Neural cell (in vitro differentiated cells): Measurements from ENCODE around the gene VMP1. TPM values are rescaled to one million over a fixed set of nuclear protein-coding genes. Genes with fewer than 3 reads are reported as not detected.

Experiments used
- H2AFZ ChIP-seq: fragments of 200-600, 300-800 bp; sonication (generic), shearing (Covaris generic); 2 replicates; pipeline ENCODE4 v1.6.0; 2014; ENCODE audit warnings: low read depth, mild to moderate bottlenecking, antibody characterized with exemption, low read length, moderate library complexity
- H3F3A ChIP-seq: fragments of 200-600 bp; shearing (Covaris generic); 2 replicates; pipeline ENCODE4 v1.6.1; 2016; ENCODE audit warnings: mild to moderate bottlenecking, moderate library complexity, mixed read lengths, antibody characterized with exemption, low read length; ENCODE audit not compliant: insufficient read depth, poor library complexity, severe bottlenecking
- H3K27ac ChIP-seq: fragments of 200-600, 300-800 bp; sonication (generic), shearing (Covaris generic); 2 replicates; pipeline ENCODE4 v1.5.1; 2014; ENCODE audit warnings: mild to moderate bottlenecking, low read length, moderate library complexity
- H3K27me3 ChIP-seq: fragments of 300-800, 200-600 bp; sonication (generic), shearing (Covaris generic); 2 replicates; pipeline ENCODE4 v1.6.0; 2014; ENCODE audit warnings: mild to moderate bottlenecking, low read depth, low read length, moderate library complexity; ENCODE audit not compliant: insufficient read depth
- H3K36me3 ChIP-seq: fragments of 300-800, 200-600 bp; sonication (generic), shearing (Covaris generic); 2 replicates; pipeline ENCODE4 v1.5.1; 2014; ENCODE audit warnings: mild to moderate bottlenecking, antibody characterized with exemption, low read length, moderate library complexity; ENCODE audit not compliant: insufficient read depth
- H3K4me2 ChIP-seq: fragments of 300-800, 200-600 bp; sonication (generic), shearing (Covaris generic); 2 replicates; pipeline ENCODE4 v1.6.0; 2014; ENCODE audit warnings: mild to moderate bottlenecking, low read length
- H3K4me3 ChIP-seq: fragments of 300-800, 200-600 bp; sonication (generic), shearing (Covaris generic); 2 replicates; pipeline ENCODE4 v1.5.1; 2014; ENCODE audit warnings: mild to moderate bottlenecking, low read length, moderate library complexity
- H3K79me2 ChIP-seq: fragments of 200-600 bp; shearing (Covaris generic); replicated peaks from 2 replicates; pipeline ENCODE4 v1.6.0; 2014; ENCODE audit warnings: mild to moderate bottlenecking, low read length, moderate library complexity; ENCODE audit not compliant: insufficient read depth
- H3K9ac ChIP-seq: fragments of 300-800, 200-600 bp; sonication (generic), shearing (Covaris generic); 2 replicates; pipeline ENCODE4 v1.6.1; 2016; ENCODE audit warnings: mild to moderate bottlenecking, low read length, mixed read lengths
- H3K9me2 ChIP-seq: fragments of 200-600 bp; shearing (Covaris generic); 2 replicates; pipeline ENCODE4 v1.6.1; 2016; ENCODE audit warnings: mild to moderate bottlenecking, low read length, mixed read lengths; ENCODE audit not compliant: insufficient read depth
- H3K9me3 ChIP-seq: fragments of 200-600, 300-800 bp; sonication (generic), shearing (Covaris generic); 2 replicates; pipeline ENCODE4 v1.6.1; 2016; ENCODE audit warnings: mild to moderate bottlenecking, mixed run types, low read length, moderate library complexity, mixed read lengths
- H4K20me1 ChIP-seq: fragments of 200-600 bp; shearing (Covaris generic); 2 replicates; pipeline ENCODE4 v1.6.1; 2016; ENCODE audit warnings: mild to moderate bottlenecking, mixed run types; ENCODE audit not compliant: insufficient read depth
- EP300 ChIP-seq: fragments of 450-650 bp; conservative IDR thresholded peaks from 2 replicates; pipeline ENCODE4 v1.6.1; 2014; ENCODE audit warnings: antibody characterized with exemption, mild to moderate bottlenecking, moderate library complexity; ENCODE audit not compliant: poor library complexity, severe bottlenecking
- EZH2 ChIP-seq: fragments of 200-600, 300-800 bp; shearing (Covaris generic), sonication (generic); IDR thresholded peaks from 2 replicates; pipeline ENCODE4 v1.6.1; 2014; ENCODE audit warnings: antibody characterized with exemption, low read length, borderline replicate concordance, mild to moderate bottlenecking; ENCODE audit not compliant: insufficient read depth, poor library complexity, severe bottlenecking
- MXI1 ChIP-seq: fragments of 450-650 bp; conservative IDR thresholded peaks from 2 replicates; pipeline ENCODE4 v1.6.1; 2014; ENCODE audit warnings: antibody characterized with exemption, mild to moderate bottlenecking; ENCODE audit not compliant: poor library complexity, severe bottlenecking
- POLR2AphosphoS5 ChIP-seq: IDR thresholded peaks from 2 replicates; pipeline ENCODE4 v1.6.1; 2012
- RAD21 ChIP-seq: fragments of 450-650 bp; conservative IDR thresholded peaks from 2 replicates; pipeline ENCODE4 v1.6.1; 2014; ENCODE audit warnings: antibody characterized with exemption, mild to moderate bottlenecking, moderate library complexity
- SMC3 ChIP-seq: fragments of 450-650 bp; conservative IDR thresholded peaks from 2 replicates; pipeline ENCODE4 v1.6.1; 2014; ENCODE audit warnings: antibody characterized with exemption, mild to moderate bottlenecking, moderate library complexity; ENCODE audit not compliant: poor library complexity
- TAF1 ChIP-seq: IDR thresholded peaks from 2 replicates; pipeline ENCODE4 v1.6.1; 2012; ENCODE audit warnings: low read depth
- polyA plus RNA-seq: library from polyadenylated mRNA; depleted of rRNA; stranded (reverse); fragments of >200 nt; gene quantifications from 2 replicates; pipeline ENCODE4 v1.2.3, GENCODE V29; 2014
- TF ChIP-seq, protein P1 (sequence below): IDR thresholded peaks from 2 replicates; pipeline ENCODE4 v1.6.1; 2012; ENCODE audit warnings: borderline replicate concordance
- TF ChIP-seq, protein P2 (sequence below): fragments of 450-650 bp; IDR thresholded peaks from 2 replicates; pipeline ENCODE4 v1.5.1; 2014; ENCODE audit warnings: antibody characterized with exemption, mild to moderate bottlenecking, moderate library complexity; ENCODE audit not compliant: poor library complexity, severe bottlenecking

Gene VMP1
- polyA plus RNA-seq, 1 donor from 2014 or later, result 75.9 TPM

DNA sequence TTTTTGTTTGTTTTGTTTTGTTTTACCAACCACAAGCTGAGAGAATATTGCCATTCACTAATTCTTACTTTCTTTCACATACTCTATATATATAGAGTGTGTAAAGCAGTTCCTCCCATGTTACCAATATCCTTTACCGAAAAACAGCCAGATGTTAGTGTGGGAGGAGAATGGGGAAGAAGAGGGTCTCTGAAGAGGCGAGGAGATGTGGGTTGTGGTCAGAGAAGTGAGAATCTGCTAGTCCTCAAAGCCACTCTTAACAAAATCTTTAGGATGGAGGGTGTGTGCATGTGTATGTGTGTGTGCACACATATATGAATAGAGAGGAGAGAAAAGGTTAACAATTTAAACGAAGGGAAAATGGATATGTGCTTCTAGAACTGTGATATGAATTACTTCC, 104.7 kb downstream of the VMP1 start:
- Histone ChIP-seq H3K4me2 (no peak overlapping the region), H3K9me3 (no peaks in the 10 kb centered on the region), H3K9ac (no peak overlapping the region), H3K27me3 (no peaks in the 10 kb centered on the region), H4K20me1 (no peaks in the 10 kb centered on the region), H3K79me2 (no peaks in the 10 kb centered on the region), H3K4me3 (no peak overlapping the region), H3K36me3 (peaks cover 8% of the 10 kb centered on the region), H3K9me2 (no peaks in the 10 kb centered on the region), H3F3A (no peaks in the 10 kb centered on the region), H3K27ac (no peak overlapping the region), H2AFZ (no peak overlapping the region)
- TF ChIP-seq, protein P1, sequence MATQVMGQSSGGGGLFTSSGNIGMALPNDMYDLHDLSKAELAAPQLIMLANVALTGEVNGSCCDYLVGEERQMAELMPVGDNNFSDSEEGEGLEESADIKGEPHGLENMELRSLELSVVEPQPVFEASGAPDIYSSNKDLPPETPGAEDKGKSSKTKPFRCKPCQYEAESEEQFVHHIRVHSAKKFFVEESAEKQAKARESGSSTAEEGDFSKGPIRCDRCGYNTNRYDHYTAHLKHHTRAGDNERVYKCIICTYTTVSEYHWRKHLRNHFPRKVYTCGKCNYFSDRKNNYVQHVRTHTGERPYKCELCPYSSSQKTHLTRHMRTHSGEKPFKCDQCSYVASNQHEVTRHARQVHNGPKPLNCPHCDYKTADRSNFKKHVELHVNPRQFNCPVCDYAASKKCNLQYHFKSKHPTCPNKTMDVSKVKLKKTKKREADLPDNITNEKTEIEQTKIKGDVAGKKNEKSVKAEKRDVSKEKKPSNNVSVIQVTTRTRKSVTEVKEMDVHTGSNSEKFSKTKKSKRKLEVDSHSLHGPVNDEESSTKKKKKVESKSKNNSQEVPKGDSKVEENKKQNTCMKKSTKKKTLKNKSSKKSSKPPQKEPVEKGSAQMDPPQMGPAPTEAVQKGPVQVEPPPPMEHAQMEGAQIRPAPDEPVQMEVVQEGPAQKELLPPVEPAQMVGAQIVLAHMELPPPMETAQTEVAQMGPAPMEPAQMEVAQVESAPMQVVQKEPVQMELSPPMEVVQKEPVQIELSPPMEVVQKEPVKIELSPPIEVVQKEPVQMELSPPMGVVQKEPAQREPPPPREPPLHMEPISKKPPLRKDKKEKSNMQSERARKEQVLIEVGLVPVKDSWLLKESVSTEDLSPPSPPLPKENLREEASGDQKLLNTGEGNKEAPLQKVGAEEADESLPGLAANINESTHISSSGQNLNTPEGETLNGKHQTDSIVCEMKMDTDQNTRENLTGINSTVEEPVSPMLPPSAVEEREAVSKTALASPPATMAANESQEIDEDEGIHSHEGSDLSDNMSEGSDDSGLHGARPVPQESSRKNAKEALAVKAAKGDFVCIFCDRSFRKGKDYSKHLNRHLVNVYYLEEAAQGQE, result no peak
- no peak for TF ChIP-seq MXI1
- TF ChIP-seq EZH2, result no peak
- no peak for TF ChIP-seq SMC3
- TF ChIP-seq EP300, result no peak

DNA sequence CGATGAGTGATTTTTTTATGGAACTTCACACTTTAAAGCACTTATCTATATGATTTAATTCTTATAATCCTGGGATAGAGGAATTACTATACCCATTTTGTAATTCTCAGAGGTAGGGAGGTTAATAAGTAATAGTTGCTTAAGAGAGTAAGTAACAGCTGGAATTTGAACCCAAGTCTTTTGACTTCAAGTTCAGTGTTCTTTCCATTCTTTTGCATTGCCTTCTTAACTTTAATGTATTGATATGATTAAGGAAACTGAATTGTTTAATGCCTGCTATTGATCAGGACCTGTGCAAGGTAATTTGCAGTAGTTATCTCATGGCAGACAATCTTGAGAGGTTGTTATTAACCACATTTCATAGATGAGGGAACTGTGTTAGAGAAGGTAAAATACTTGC, 106.8 kb downstream of the VMP1 start:
- TF ChIP-seq SMC3, result no peak
- no peak for TF ChIP-seq MXI1
- TF ChIP-seq RAD21, result no peak
- no peak for TF ChIP-seq POLR2AphosphoS5
- TF ChIP-seq TAF1, result no peak
- TF ChIP-seq, protein P1, result no peak
- TF ChIP-seq, protein P2, sequence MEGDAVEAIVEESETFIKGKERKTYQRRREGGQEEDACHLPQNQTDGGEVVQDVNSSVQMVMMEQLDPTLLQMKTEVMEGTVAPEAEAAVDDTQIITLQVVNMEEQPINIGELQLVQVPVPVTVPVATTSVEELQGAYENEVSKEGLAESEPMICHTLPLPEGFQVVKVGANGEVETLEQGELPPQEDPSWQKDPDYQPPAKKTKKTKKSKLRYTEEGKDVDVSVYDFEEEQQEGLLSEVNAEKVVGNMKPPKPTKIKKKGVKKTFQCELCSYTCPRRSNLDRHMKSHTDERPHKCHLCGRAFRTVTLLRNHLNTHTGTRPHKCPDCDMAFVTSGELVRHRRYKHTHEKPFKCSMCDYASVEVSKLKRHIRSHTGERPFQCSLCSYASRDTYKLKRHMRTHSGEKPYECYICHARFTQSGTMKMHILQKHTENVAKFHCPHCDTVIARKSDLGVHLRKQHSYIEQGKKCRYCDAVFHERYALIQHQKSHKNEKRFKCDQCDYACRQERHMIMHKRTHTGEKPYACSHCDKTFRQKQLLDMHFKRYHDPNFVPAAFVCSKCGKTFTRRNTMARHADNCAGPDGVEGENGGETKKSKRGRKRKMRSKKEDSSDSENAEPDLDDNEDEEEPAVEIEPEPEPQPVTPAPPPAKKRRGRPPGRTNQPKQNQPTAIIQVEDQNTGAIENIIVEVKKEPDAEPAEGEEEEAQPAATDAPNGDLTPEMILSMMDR, result no peak
- TF ChIP-seq EZH2, result no peak
- no peak for TF ChIP-seq EP300
- Histone ChIP-seq H3K4me2 (no peak overlapping the region), H4K20me1 (no peaks in the 10 kb centered on the region)

More for the DNA sequence above, 106.8 kb downstream of the VMP1 start:
- Histone ChIP-seq H3K36me3 (peaks cover 8% of the 10 kb centered on the region), H3K27ac (no peak overlapping the region), H3K4me3 (no peak overlapping the region), H3K27me3 (no peaks in the 10 kb centered on the region), H2AFZ (no peak overlapping the region), H3K9ac (no peak overlapping the region), H3K9me2 (no peaks in the 10 kb centered on the region), H3K9me3 (no peaks in the 10 kb centered on the region), H3K79me2 (no peaks in the 10 kb centered on the region), H3F3A (no peaks in the 10 kb centered on the region)
